ENCODE results near the gene DNM3.
"Not testable (repeated sequence)": the region's sequence is repeated elsewhere in the genome, so short reads cannot be mapped to it uniquely, and the experiment has no call there.

Gene DNM3

DNA sequence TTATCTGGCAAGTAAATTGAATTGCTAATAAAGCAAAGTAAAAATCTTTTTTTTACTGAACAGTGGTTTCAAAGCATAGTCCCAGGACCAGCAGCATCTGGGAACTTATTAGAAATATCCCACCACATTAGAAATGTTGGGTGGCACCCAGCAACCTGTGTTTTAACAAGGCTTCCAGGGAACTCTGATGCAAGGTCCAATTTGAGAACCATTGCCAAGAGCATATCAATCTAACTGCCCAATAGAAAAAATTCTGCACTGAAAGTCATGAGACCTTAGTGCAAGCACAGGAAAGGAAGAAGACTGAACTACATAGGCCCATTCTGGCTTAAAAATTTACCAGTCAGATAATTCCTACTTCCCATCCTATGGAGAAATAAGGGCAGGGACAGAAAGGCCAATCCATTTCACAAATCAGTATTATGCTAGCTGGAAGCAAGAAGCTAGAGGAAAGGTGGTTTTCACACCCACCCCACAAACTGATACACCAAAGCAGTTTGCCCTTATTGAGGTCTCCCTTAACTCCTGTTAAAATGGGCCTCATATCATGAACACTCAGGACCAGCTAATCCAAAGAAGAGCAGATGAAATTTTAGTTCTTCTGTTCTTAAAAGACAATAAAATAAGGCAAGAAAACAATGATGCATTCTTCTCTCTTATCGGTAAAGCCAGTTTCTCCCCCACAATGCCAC lies 561.7 kb downstream of the DNM3 start:
- no peak for DNase-seq

DNA sequence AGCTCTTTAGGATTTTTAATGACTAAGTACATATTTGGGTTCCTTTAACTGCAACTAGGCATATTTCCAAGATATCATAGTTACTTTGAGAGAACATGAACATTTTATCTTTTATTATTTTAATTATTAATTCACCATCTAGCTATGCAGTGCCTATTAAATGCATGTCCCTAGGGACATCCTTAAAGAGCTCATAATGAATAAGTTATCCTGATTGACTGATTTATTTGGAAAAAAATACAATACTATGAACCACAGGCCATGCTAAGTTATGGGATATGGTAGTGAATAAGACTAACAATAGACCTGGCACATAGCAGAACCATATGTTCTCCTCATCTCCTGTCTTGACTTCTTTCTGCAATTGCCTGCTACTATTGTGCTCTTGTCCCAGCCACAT lies 562.8 kb downstream of the DNM3 start:
- DNase-seq: no peak

DNA sequence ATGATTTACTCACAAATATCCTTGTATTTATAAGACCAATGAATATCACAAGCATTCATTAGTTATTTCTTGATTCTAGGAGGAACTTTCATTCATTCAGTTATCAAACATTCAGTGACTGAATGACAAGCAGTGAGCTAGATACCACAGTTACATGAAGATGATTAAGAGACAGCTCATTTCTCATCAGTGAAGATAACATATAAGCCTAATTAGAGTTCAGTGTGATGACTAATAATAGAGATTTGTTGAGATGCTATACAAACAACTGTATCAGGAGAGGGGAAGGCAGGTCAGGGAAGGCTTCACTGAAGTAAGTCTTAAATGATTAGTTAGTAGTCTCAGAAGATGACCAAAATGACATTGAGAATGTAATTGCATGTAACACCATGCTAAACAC lies 564.6 kb downstream of the DNM3 start:
- no peak for DNase-seq

DNA sequence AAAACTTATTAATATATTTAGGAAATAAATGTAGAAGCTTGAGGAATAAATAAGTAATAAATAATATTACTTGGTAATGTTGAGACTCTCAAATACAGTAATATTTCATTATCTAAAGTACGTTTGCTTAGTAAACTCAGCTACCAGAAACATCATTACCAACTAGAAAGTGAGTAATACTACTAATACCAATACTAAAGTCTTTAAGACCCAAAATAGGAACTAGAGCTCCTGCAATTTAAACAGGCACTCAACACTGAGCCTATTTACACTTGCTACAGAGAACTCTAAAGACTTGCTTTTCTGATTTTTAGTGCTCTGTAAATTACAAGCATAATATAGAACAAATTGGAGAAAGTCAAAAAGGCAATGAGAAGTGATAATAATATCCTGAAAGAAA lies 565.7 kb downstream of the DNM3 start:
- DNase-seq: no peak

DNA sequence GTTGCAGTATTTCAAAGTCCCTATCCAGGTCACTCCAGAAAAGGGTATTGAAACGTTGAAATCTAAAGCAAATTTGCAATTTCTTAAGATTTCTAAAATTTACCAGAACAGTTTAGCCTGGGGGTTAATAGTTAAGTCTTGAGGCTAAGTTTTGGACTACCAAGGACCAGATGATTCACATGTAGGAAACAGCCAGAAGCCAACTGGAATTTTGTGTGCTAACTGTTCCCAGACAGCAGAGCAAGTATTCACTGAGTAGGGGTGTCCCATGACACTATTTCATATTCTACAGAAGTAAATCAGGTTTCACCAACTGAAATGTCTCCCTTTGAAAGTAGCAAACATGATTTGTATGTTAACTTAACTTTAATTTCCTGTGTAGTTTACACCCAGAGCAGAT lies 567.7 kb downstream of the DNM3 start:
- no peak for DNase-seq

DNA sequence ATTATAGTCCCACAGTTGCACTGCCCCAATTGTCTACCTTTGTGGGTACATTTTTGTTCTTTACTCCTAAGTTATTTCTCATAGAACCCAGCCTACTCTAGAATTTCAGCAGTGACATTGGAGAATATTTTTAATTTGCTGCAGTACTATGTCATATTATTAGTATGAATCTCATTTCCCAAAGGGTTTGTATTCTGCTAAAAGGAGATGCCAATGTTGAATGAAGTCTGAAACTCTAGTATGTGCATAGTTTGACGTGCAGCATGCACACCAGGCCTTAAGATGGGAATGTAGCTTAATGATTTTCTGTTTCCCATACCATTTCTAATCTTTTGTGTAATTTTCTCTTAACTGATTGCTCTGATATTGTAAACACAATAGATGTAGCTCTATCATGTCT lies 568.7 kb downstream of the DNM3 start:
- no peak for DNase-seq

DNA sequence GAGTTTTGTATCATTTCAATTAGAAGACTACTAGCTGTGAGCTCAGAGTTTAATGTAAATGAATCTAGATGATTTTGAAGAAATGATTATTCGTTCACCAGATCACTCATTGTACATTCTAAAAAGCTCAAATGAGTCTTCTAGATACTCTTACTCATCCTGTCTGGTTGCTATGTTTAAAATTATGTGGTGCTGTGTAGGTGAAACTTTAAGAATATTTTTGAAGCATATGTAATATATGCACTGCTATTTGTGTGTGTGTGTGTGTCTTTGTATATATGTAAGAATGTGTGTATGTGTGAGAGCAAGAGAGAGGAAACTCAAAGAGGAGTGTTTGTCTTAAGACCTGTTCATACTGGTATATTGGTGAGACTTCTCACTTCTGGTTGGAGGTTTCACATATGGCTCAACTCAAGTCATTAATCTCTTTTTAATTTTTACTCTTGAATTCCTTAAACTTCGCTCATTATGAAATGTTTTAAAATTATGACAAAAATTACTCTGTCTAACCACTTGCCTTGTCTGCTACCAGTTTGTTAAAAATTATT lies 570.6 kb downstream of the DNM3 start:
- no peak for DNase-seq

DNA sequence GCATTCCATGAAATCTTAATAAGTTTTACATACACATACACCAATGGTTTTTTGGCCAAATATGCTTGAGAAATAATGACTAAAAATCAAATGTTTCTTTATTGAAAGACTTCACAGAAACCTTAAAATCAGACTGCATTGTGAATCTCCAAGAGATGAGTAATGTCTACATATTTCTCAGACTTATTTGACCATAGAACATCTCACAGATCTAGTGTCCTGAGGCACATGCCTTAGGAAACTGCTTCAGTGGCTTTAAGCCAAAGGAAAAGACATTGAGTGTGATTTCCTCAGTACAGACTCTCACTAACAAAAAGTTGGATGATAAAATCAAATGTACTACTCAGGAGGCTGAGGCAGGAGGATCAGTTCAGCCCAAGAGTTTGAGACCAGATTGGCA lies 573.0 kb downstream of the DNM3 start:
- no peak for DNase-seq

DNA sequence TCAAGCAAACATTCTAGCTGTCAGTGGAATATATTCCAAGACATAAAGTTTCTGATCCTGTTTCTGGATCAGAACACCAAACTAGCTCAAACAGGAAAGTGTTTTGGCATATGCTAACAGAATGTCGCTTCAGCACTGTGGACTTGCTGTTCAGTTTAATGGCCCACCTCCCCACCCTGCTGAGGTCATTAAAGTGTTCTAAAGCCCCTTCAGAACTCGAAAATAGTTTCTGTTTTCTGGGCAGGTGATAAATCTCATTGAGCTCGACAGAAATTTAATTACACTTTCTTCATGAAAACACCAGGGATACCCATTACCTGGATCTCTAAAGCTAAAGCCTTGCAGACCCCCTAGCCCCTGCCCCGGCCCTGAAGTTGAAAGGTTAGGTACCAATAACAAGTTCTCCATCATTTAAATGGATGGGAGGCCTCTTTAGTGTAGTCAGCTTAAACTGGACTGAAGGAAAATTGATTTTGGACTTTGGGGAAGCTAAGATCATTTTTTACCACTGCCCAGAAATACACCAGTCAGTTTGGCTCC lies 575.3 kb downstream of the DNM3 start:
- no peak for DNase-seq

DNA sequence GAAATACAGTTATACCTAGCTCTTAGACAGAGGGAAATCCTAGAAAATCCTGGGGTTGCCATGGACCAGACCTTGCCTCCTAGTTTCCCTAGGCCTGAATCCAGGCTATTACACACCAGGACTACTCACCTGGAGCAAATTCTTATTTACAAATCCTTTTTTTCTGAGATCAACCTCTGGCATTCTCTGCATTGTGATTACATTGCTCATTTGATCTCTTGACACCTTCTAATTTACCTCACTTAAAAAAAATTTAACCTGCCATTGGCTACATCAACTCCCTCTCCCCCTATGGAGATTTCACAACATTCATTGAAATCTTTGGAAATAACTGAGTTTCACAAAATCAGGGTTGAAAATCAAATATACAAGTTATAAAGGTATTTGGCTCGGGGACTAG lies 576.3 kb downstream of the DNM3 start:
- DNase-seq: no peak

DNA sequence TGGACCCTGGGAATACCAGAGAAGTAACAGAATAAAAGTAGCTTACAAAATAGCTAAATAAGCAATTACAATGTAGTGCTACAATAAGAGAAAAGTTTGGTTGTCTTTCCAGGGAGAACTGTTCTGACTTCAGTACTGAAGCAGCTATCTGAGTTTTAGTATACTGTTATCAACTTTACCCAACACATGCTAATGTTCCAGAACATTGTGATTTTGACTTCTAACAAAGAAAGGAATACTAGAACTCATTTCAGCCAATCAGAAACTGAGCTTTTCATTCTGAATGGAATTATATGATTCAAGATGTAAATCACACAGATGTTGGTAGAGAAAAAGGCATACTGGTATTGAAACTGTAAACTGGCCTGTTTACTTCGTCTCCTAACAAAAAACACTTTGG lies 579.1 kb downstream of the DNM3 start, which contains the start of gene C1orf105:
TSS of gene C1orf105 (plus strand) at position 301 of the 400 bp plus-strand sequence. CDS start 201 bp downstream, outside the sequence.
- DNase-seq: no peak

DNA sequence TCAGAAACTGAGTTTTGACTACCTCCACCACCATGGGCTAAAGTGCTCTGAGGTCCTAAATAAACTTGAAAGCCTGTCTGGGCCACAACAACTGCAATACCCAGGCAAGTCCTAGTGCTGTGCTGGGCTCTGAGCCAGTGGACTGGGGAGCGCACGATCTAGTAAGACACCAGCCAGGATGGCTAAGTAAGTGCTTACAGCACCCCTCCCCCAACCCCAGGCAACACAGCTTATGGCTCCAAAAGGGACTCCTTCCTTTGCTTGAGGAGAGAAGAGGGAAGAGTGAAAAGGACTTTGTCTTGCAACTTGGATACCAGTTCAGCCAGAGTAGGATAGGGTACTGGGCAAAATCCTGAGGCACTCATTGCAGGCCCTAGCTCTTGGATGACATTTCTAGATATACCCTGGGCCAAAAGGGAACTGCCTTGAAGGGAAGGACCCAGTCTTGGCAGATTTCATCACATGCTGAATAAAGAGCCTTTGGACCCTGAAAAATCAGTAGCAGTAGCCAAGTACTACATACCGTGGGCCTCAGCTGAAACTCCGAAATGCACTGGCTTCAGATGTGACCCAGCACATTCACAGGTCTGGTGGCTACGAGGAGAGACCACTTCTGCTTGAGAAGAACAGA lies 580.8 kb downstream of the DNM3 start:
- no peak for DNase-seq

DNA sequence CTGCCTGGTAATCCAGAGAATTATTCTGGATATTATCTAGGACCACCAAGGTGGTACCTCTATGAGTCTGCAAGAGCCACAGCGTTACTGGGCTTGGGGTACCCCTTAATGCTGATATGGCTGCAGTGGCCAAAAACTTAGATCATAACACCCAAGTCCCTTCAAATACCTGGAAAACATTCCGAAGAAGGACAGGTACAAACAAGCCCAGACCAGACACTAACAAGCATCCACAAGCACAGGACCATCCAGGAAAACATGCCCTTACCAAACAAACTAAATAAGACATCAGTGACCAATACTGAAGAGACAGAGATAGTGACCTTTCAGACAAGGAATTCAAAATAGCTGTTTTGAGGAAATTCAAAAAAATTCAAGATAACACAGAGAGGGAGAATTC lies 582.0 kb downstream of the DNM3 start:
- no peak for DNase-seq

DNA sequence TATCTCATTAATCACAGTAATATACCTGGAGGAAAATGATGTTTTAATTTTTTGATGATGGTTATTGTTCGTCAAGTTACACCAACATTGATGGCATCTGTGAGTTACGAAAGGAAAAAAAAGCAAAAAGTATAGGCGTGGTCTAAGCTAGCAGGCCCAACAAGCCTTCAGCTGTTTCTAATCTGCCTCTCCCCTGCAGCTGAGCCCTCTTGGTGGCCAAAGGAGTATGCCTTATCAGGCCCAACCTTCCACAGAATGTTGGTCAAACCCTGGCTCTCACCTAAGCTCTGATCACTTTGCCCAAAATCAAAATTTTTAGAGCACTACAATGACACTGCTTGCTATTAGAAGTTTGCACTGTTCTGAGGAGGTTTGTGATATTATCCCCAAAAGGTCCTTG lies 584.0 kb downstream of the DNM3 start:
- no peak for DNase-seq

DNA sequence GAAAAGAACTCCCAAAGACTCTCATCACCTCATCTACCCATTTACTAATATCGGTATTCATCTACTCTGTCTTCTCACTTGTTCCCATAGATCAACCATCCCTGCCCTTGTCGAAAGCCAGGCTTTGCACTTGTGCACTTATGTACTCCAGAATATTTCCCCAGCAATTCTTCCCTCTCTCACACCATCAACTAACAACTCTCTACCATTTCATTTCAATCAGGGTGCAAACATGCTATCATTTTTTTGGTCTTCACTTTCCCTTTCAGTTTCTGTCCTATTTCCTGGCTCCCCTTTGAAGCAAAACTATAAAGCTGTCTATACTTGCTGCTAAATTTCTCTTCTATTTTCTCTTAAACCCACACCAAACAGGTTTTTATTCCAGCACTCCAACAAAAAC lies 585.9 kb downstream of the DNM3 start:
- no peak for DNase-seq

DNA sequence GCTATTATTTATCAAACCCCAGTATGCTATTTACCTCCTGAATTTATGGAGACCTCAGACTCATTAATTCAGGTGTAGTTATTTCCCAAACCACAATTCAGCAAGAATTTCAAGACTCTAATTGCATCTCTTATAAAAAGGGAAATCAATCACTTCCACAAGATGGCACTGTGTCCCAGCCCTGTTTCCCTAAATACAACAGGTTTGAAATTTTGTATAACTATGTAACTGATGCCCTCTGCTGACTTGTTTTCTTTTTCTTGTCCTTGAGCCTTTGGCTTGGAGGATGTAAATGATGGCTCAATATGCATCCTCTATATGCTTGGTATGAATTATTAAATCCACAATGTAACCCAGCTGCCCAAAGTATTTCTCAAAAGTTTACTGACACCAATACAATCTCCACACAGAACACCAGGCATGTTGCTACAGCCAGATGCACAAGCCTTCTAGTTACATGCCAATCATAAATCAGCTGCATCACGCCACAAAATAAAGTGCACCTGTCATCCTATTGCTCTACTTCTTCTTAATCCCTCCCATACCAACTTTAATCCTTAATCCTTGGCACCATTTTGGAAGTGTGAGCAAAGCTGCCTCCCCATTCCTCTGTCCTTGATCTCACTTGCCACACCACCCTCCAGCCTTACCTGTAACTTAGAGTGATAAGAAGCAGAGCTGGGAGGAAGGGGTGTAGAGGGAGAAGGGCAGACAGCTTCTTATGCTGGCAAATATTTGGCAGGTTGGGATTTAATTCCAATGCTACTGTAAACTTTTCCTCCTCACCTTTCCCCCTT lies 588.2 kb downstream of the DNM3 start:
- peak; percentile 59 for DNase-seq

DNA sequence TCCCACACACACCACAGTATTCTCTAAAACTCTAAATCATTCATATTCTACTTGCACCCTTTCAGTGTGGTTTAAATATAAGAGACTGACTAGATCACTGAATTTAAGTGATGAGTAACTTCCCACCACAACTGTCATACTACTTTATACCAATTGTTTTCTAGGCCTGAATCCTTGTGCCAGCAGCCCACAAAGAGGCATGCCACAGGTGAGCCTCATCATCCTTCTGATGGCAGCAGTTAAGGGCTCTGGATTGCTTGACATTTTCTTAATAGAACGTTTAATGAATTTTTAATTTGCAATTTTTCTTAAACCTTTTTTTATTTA lies 588.8 kb downstream of the DNM3 start:
- DNase-seq: no peak

DNA sequence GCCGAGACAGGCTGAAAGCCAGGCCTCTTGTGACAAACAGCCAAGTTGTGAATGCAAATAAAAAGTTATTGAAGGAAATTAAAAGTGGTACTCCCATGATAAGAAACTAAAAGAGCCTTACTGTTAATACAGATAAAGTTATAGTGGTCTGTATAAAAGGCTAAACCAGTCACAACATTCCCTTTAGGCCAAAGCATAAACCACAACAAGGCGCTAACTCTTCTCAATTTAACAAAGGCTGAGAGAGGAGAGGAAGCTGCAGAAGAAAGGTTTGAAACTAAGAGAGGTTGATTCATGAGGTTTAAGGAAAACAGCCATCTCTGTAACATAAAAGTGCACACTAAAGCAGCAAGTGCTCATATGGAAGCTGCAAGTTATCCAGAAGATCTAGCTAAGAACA lies 589.9 kb downstream of the DNM3 start:
- no peak for DNase-seq

DNA sequence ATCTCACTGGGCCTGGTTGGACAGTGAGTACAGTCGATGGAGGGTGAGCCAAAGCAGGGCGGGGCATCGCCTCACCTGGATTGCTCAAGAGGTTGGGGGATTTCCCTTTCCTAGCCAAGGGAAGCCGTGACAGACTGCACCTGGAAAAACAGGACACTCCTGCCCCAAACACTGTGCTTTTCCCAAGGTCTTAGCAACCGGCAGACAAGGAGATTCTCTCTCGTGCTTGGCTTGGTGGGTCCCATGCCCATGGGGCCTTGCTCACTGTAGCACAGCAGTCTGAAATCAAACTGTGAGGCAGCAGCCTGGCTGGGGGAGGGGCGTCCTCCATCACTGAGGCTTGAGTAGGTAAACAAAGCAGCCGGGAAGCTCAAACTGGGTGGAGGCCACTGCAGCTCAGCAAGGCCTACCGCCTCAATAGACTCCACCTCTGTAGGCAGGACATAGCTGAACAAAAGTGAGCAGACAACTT lies 590.5 kb downstream of the DNM3 start:
- no peak for DNase-seq

DNA sequence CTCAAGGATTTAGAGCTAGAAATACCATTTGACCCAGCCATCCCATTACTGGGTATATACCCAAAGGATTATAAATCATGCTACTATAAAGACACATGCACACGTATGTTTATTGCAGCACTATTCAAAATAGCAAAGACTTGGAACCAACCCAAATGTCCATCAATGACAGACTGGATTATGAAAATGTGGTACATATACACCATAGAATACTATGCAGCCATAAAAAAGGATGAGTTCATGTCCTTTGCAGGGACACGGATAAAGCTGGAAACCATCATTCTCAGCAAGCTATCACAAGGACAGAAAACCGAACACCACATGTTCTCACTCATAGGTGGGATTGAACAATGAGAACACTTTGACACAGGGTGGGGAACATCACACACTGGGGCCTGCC lies 595.9 kb downstream of the DNM3 start:
- not testable (repeated sequence) for DNase-seq

DNA sequence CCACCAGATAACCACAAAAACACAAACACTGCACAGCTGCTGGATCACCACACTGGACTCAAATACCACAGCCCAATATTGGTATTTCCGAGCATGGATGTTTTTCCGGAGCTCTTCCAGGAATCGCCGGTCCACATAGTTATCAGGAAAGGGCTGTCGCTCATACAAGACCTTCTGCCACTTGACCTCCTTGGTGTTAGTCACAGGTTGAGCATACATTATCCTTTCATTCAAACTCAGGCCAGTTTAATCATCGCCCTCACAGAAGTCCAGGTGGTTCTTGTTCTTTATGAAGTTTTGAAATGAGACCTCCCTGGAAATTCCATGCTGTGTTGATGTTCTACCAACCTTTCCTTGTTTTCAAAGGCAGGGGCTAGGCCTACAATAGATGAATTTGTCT lies 601.1 kb downstream of the DNM3 start:
- no peak for DNase-seq

DNA sequence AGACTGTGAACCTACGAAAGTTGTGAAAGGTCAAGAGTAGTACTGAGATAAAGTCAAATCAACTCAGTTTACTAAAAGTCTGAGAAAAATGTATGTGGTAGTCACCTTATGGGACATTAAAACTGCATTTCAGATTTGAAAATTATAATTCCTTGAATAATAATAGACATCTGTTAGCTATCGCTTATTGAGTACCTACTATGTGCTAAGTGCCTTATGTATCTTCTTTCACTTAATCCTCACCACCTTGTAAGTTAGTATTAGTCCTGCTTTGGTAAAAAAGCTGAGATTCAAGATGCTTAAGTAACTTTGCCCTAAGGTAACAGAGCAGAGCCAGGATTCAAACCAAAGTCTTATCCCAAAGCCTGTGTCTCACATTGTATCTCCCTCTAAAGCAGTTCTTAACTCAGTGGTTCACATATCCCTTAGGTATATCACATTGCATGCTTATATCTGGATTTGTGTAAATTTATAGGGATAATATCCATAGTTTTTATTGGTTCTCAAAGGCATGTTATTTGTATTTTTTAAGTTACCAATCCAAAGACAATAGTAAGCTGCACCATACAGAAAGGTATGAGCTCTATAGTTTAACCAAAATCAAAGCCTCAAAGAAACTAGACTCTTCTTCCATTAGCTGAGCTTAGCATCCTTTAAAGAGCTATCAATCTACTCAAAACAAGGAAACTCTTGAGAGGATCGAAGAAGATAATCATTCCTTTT lies 601.7 kb downstream of the DNM3 start:
- DNase-seq: no peak
